H9 (cell line): ENCODE measurements around the gene KANK4. TPM values are rescaled to one million over a fixed set of nuclear protein-coding genes. Genes with fewer than 3 reads are reported as not detected.
"Not testable (repeated sequence)": the region's sequence is repeated elsewhere in the genome, so short reads cannot be mapped to it uniquely, and the experiment has no call there.

Experiments used
- DNase-seq: peaks from one replicate; pipeline ENCODE4 v3.0.0-alpha.2; 2017
- H2AFZ ChIP-seq: one replicate; pipeline ENCODE4 v1.6.1; 2013; ENCODE audit warnings: mild to moderate bottlenecking, low read length, control low read depth, moderate library complexity
- H2AK5ac ChIP-seq: 2 replicates; pipeline ENCODE4 v1.6.1; 2013; ENCODE audit warnings: low read length, control low read depth, mixed read lengths; ENCODE audit not compliant: insufficient read length
- H2BK120ac ChIP-seq: one replicate; pipeline ENCODE4 v1.6.1; 2013; ENCODE audit warnings: low read depth, mild to moderate bottlenecking, low read length, control low read depth, inconsistent platforms; ENCODE audit not compliant: poor library complexity, severe bottlenecking
- H2BK12ac ChIP-seq: 2 replicates; pipeline ENCODE4 v1.6.1; 2013; ENCODE audit warnings: low read length, control low read depth, mixed read lengths, low read depth; ENCODE audit not compliant: insufficient read length
- H2BK15ac ChIP-seq: 2 replicates; pipeline ENCODE4 v1.6.1; 2013; ENCODE audit warnings: low read depth, low read length, control low read depth
- H2BK20ac ChIP-seq: one replicate; pipeline ENCODE4 v1.6.1; 2013; ENCODE audit warnings: low read depth, mild to moderate bottlenecking, low read length, control low read depth, inconsistent platforms; ENCODE audit not compliant: poor library complexity, severe bottlenecking
- H2BK5ac ChIP-seq: 2 replicates; pipeline ENCODE4 v1.6.1; 2013; ENCODE audit warnings: low read length, control low read depth, mixed read lengths; ENCODE audit not compliant: insufficient read length
- H3K14ac ChIP-seq: 2 replicates; pipeline ENCODE4 v1.6.1; 2013; ENCODE audit warnings: low read length, control low read depth; ENCODE audit not compliant: insufficient read depth
- H3K18ac ChIP-seq: 2 replicates; pipeline ENCODE4 v1.6.1; 2013; ENCODE audit warnings: low read depth, mild to moderate bottlenecking, mixed read lengths, low read length, control low read depth; ENCODE audit not compliant: insufficient read length
- H3K23ac ChIP-seq: 2 replicates; pipeline ENCODE4 v1.6.1; 2013; ENCODE audit warnings: low read length, control low read depth, mixed read lengths, low read depth; ENCODE audit not compliant: insufficient read length
- H3K23me2 ChIP-seq: 2 replicates; pipeline ENCODE4 v1.6.1; 2013; ENCODE audit warnings: low read depth, mild to moderate bottlenecking, mixed read lengths, low read length, control low read depth; ENCODE audit not compliant: insufficient read length, poor library complexity, severe bottlenecking
- H3K27ac ChIP-seq: 2 replicates; pipeline ENCODE4 v1.5.1; 2013; ENCODE audit warnings: low read length, control low read depth, mixed read lengths, low read depth; ENCODE audit not compliant: insufficient read length
- H3K27me3 ChIP-seq: 2 replicates; pipeline ENCODE4 v1.6.1; 2013; ENCODE audit warnings: low read length, control low read depth, inconsistent platforms; ENCODE audit not compliant: insufficient read depth
- H3K4ac ChIP-seq: 2 replicates; pipeline ENCODE4 v1.6.1; 2013; ENCODE audit warnings: low read depth, mild to moderate bottlenecking, control low read depth, inconsistent platforms, low read length, moderate library complexity
- H3K4me1 ChIP-seq: 2 replicates; pipeline ENCODE4 v1.6.1; 2013; ENCODE audit warnings: low read length, control low read depth, inconsistent platforms; ENCODE audit not compliant: insufficient read depth
- H3K4me2 ChIP-seq: 2 replicates; pipeline ENCODE4 v1.6.1; 2013; ENCODE audit warnings: low read length, control low read depth, mixed read lengths; ENCODE audit not compliant: insufficient read length, insufficient read depth
- H3K56ac ChIP-seq: 2 replicates; pipeline ENCODE4 v1.6.1; 2013; ENCODE audit warnings: low read depth, mild to moderate bottlenecking, mixed read lengths, low read length, control low read depth; ENCODE audit not compliant: insufficient read length
- H3K79me1 ChIP-seq: 2 replicates; pipeline ENCODE4 v1.6.1; 2013; ENCODE audit warnings: low read depth, mild to moderate bottlenecking, moderate library complexity, low read length, control low read depth, inconsistent platforms; ENCODE audit not compliant: insufficient read depth, poor library complexity, severe bottlenecking
- H3K79me2 ChIP-seq: 2 replicates; pipeline ENCODE4 v1.6.1; 2013; ENCODE audit warnings: low read length, control low read depth, inconsistent platforms; ENCODE audit not compliant: insufficient read depth
- H3K9ac ChIP-seq: 2 replicates; pipeline ENCODE4 v1.6.1; 2013; ENCODE audit warnings: low read length, control low read depth, mixed read lengths; ENCODE audit not compliant: insufficient read length; ENCODE audit errors: extremely low read depth
- H3K9me3 ChIP-seq: one replicate; pipeline ENCODE4 v1.6.1; 2013; ENCODE audit warnings: low read depth, low read length, inconsistent platforms; ENCODE audit not compliant: control insufficient read depth
- H3T11ph ChIP-seq: one replicate; pipeline ENCODE4 v1.6.1; 2013; ENCODE audit warnings: mild to moderate bottlenecking, low read length, control low read depth, inconsistent platforms
- H4K20me1 ChIP-seq: one replicate; pipeline ENCODE4 v1.6.1; 2013; ENCODE audit not compliant: control insufficient read depth, insufficient read length, insufficient read depth
- H4K5ac ChIP-seq: 2 replicates; pipeline ENCODE4 v1.6.1; 2013; ENCODE audit warnings: low read depth, mild to moderate bottlenecking, mixed read lengths, low read length, control low read depth; ENCODE audit not compliant: insufficient read length
- H4K8ac ChIP-seq: replicated peaks from 2 replicates; pipeline ENCODE4 v1.6.1; 2013; ENCODE audit warnings: low read length, control low read depth, mixed read lengths, low read depth; ENCODE audit not compliant: insufficient read length
- H4K91ac ChIP-seq: 2 replicates; pipeline ENCODE4 v1.6.1; 2013; ENCODE audit warnings: low read depth, mild to moderate bottlenecking, moderate library complexity, mixed read lengths, low read length, control low read depth; ENCODE audit not compliant: insufficient read length
- H3K27ac Mint-ChIP-seq, 3 experiments: 2 replicates in 2 of 3; 3 replicates in 1 of 3; pipeline ENCODE4 v1.8.0; 2020 to 2021; ENCODE audit warnings: mixed read lengths in 3 of 3, mild to moderate bottlenecking in 1 of 3, moderate library complexity in 1 of 3
- H3K27me3 Mint-ChIP-seq: 2 replicates; pipeline ENCODE4 v1.8.0; 2021; ENCODE audit warnings: low read depth, mild to moderate bottlenecking, moderate library complexity, mixed read lengths
- H3K36me3 Mint-ChIP-seq, 3 experiments: 2 replicates in 2 of 3; 3 replicates in 1 of 3; pipeline ENCODE4 v1.8.0; 2020 to 2021; ENCODE audit warnings: low read depth in 3 of 3, mixed read lengths in 3 of 3; ENCODE audit not compliant: insufficient read depth in 1 of 3
- H3K4me1 Mint-ChIP-seq, 2 experiments: 2 replicates each; pipeline ENCODE4 v1.8.0; 2020; ENCODE audit warnings: mixed read lengths in 2 of 2
- H3K4me3 Mint-ChIP-seq, 2 experiments: 2 replicates in 1 of 2; 3 replicates in 1 of 2; pipeline ENCODE4 v1.8.0; 2020 to 2021; ENCODE audit warnings: mild to moderate bottlenecking in 2 of 2, mixed read lengths in 2 of 2, moderate library complexity in 1 of 2
- H3K9me3 Mint-ChIP-seq, 2 experiments: 2 replicates in 1 of 2; 3 replicates in 1 of 2; pipeline ENCODE4 v1.8.0; 2020; ENCODE audit warnings: mild to moderate bottlenecking in 2 of 2, mixed read lengths in 2 of 2, moderate library complexity in 1 of 2
- WGBS: extraction: QIAGEN DNeasy Blood & Tissue Kit; methylation state at CpG from one replicate; pipeline ENCODE4 v1.1.7; 2013; ENCODE audit warnings: missing lambda C conversion rate, low lambda C conversion rate, mixed read lengths; ENCODE audit not compliant: insufficient read length; ENCODE audit errors: extremely low coverage; 5-methylcytosine and 5-hydroxymethylcytosine counted together
- total RNA-seq: library from RNA; stranded (reverse); gene quantifications from 2 replicates; pipeline ENCODE4 v1.2.1, GENCODE V29; 2021
- TF ChIP-seq, protein P1 (sequence below): fragments of 200-600 bp; sonication (generic); conservative IDR thresholded peaks from 3 replicates; pipeline ENCODE4 v1.8.0; 2021; ENCODE audit warnings: antibody characterized with exemption, mild to moderate bottlenecking

Gene KANK4
- total RNA-seq, 1 experiment from 2014 or later, result 0.15 TPM

DNA sequence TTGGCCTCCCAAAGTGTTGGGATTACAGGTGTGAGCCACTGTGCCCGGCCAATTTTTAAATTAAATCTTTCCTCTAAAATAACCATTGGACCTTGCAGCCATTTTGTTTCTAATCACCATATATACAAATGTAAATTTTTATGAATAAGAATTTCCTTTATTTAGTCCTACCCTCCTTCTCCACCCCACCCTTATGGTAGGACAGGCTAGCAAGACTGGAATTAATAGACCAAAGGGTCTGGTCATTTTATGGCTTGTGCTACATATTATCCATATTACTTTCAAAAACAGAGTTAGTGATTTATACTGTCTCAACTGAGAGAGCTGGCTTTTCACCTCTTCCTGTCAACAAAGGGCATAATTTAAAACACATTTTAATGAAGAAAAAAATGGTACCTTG is 98.1 kb downstream of the KANK4 start:
- no peak overlapping the region for H3K4me3 Mint-ChIP-seq
- no peak overlapping the region for H2BK12ac ChIP-seq
- no peak overlapping the region for H3K56ac ChIP-seq

DNA sequence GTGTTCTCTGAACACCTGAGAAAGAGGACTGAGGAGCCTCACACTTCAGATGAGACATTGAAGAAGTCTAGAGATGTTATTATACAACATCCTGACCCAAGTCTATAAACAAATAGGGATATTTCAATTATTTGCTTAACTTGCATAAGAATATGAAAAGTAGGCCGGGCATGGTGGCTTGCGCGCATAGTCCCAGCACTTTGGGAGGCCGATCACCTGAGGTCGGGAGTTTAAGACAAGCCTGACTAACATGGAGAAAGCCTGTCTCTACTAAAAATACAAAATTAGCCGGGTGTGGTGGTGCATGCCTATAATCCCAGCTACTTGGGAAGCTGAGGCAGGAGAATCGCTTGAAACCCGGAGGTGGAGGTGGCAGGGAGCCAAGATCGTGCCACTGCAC is 98.8 kb downstream of the KANK4 start:
- not testable (repeated sequence) for H3K79me2 ChIP-seq, H3K18ac ChIP-seq, H2BK12ac ChIP-seq, H2BK20ac ChIP-seq, H3K4ac ChIP-seq, DNase-seq, H3K79me1 ChIP-seq, H3K27ac Mint-ChIP-seq, H3K23me2 ChIP-seq, H3K27me3 ChIP-seq, H3K27ac ChIP-seq, H2BK15ac ChIP-seq, H3K9me3 ChIP-seq, H4K8ac ChIP-seq, H3K14ac ChIP-seq, H3K4me2 ChIP-seq, H4K91ac ChIP-seq, H3K4me1 ChIP-seq, H2BK5ac ChIP-seq, H3K27me3 Mint-ChIP-seq, H2BK120ac ChIP-seq, H2AK5ac ChIP-seq, H3K23ac ChIP-seq, H3K56ac ChIP-seq, H3K9ac ChIP-seq, H3K9me3 Mint-ChIP-seq, H3T11ph ChIP-seq, H2AFZ ChIP-seq, H4K5ac ChIP-seq, H3K4me3 Mint-ChIP-seq, H4K20me1 ChIP-seq, H3K4me1 Mint-ChIP-seq
- no CpG with 5 or more reads among the region's 9 CpGs for WGBS
- H3K36me3 Mint-ChIP-seq, result peaks cover 36 to 41% (median 37%) of the 10 kb centered on the region in 3 experiments

More for the DNA sequence above, 98.1 kb downstream of the KANK4 start:
- no peak overlapping the region for H4K91ac ChIP-seq
- H3K23ac ChIP-seq, result no peak overlapping the region
- Mint-ChIP-seq H3K27me3 (no peaks in the 10 kb centered on the region), H3K36me3 (peaks cover 38 to 42% (median 39%) of the 10 kb centered on the region in 3 experiments), H3K27ac (no peak overlapping the region), H3K4me1 (no peaks in the 10 kb centered on the region), H3K9me3 (no peaks in the 10 kb centered on the region)
- H2BK15ac ChIP-seq, result no peak overlapping the region
- no peak overlapping the region for H3K9ac ChIP-seq
- H4K8ac ChIP-seq, result no peak overlapping the region
- H3K9me3 ChIP-seq, result no peaks in the 10 kb centered on the region
- no peak overlapping the region for H2AK5ac ChIP-seq
- no peak overlapping the region for H3T11ph ChIP-seq
- no peak overlapping the region for H3K18ac ChIP-seq
- no peak overlapping the region for H2BK20ac ChIP-seq
- H3K79me1 ChIP-seq, result no peaks in the 10 kb centered on the region
- H2BK120ac ChIP-seq, result no peak overlapping the region
- H2BK5ac ChIP-seq, result no peak overlapping the region
- no peak for DNase-seq
- no CpG with 5 or more reads among the region's 1 CpG for whole genome bisulfite sequencing
- H3K27ac ChIP-seq, result no peak overlapping the region
- no peaks in the 10 kb centered on the region for H3K4me1 ChIP-seq
- no peaks in the 10 kb centered on the region for H3K23me2 ChIP-seq
- H3K4me2 ChIP-seq, result no peak overlapping the region
- H2AFZ ChIP-seq, result no peak overlapping the region
- H3K14ac ChIP-seq, result no peak overlapping the region
- H4K20me1 ChIP-seq, result no peaks in the 10 kb centered on the region
- no peak overlapping the region for H3K4ac ChIP-seq
- H3K27me3 ChIP-seq, result no peaks in the 10 kb centered on the region
- TF ChIP-seq, protein P1, sequence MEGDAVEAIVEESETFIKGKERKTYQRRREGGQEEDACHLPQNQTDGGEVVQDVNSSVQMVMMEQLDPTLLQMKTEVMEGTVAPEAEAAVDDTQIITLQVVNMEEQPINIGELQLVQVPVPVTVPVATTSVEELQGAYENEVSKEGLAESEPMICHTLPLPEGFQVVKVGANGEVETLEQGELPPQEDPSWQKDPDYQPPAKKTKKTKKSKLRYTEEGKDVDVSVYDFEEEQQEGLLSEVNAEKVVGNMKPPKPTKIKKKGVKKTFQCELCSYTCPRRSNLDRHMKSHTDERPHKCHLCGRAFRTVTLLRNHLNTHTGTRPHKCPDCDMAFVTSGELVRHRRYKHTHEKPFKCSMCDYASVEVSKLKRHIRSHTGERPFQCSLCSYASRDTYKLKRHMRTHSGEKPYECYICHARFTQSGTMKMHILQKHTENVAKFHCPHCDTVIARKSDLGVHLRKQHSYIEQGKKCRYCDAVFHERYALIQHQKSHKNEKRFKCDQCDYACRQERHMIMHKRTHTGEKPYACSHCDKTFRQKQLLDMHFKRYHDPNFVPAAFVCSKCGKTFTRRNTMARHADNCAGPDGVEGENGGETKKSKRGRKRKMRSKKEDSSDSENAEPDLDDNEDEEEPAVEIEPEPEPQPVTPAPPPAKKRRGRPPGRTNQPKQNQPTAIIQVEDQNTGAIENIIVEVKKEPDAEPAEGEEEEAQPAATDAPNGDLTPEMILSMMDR, result no peak
- H3K79me2 ChIP-seq, result no peaks in the 10 kb centered on the region
- no peak overlapping the region for H4K5ac ChIP-seq
